Spleen (tissue), 7 donors: ENCODE data around the gene GABBR2.

Experiments
- POLR2A ChIP-seq, 3 donors: fragments of 450-650 bp; IDR thresholded peaks; one replicate each; pipeline ENCODE4 v1.5.1; 2017; ENCODE audit warnings: antibody characterized with exemption in 3 of 3, mild to moderate bottlenecking in 1 of 3
- POLR2AphosphoS5 ChIP-seq, 3 donors: sonication (generic); formaldehyde crosslinking; IDR thresholded peaks; one replicate each; pipeline ENCODE4 v1.5.1; 2017; ENCODE audit warnings: antibody characterized with exemption in 3 of 3
- TF ChIP-seq, protein P1 (sequence below), 11 experiments: fragments of 200-600 bp in 7 of 11; fragments of 450-650 bp in 4 of 11; sonication (generic) in 4 of 11; IDR thresholded peaks in 8 of 11; conservative IDR thresholded peaks in 3 of 11; 1 replicate in 7 of 11; 2 replicates in 4 of 11; pipeline versions ENCODE4 v1.4.0 to v1.8.0; 2016 to 2021; ENCODE audit warnings: antibody characterized with exemption in 11 of 11, inconsistent platforms in 4 of 11, mild to moderate bottlenecking in 1 of 11
- donor health status: DM: no; HTN: no; CAD: no; lungs with moderate emphysema.
- donor health status: DM: no; HTN: no; CAD: no.
- donor health status: DM: no; HTN: no; CAD: no.

DNA sequence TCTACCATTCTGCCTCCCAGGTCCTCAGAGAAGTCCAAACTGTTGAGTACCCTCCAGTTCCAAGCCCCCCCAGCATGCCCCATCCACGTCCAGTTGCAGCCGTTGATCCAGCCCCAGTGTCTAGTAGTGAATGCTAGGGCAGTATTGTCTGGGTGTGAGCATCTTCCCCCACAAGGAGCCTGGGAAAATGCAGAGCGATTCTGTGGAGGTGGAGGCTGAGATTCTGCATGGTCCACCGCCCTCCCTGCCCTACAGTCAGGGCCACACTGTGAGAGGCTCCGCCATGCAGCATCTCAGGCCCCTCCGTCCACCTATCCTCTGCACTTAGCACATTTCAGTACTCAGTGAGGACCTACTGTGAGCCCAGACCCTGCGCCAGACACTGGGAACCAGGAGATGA, 135.9 kb downstream of the GABBR2 start:
- TF ChIP-seq, protein P1, sequence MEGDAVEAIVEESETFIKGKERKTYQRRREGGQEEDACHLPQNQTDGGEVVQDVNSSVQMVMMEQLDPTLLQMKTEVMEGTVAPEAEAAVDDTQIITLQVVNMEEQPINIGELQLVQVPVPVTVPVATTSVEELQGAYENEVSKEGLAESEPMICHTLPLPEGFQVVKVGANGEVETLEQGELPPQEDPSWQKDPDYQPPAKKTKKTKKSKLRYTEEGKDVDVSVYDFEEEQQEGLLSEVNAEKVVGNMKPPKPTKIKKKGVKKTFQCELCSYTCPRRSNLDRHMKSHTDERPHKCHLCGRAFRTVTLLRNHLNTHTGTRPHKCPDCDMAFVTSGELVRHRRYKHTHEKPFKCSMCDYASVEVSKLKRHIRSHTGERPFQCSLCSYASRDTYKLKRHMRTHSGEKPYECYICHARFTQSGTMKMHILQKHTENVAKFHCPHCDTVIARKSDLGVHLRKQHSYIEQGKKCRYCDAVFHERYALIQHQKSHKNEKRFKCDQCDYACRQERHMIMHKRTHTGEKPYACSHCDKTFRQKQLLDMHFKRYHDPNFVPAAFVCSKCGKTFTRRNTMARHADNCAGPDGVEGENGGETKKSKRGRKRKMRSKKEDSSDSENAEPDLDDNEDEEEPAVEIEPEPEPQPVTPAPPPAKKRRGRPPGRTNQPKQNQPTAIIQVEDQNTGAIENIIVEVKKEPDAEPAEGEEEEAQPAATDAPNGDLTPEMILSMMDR (IDR thresholded peaks at IDR 0.05 in 8 of 11, conservative IDR thresholded peaks at IDR 0.05 in 3 of 11), result no peak
- TF ChIP-seq POLR2AphosphoS5 (IDR thresholded peaks at IDR 0.05) (no peak), POLR2A (IDR thresholded peaks at IDR 0.05) (no peak)
